Caki2 (cell line): ENCODE measurements around the gene SH3BGRL2. TPM values are rescaled to one million over a fixed set of nuclear protein-coding genes. Genes with fewer than 3 reads are reported as not detected.
"Not testable (repeated sequence)": the region's sequence is repeated elsewhere in the genome, so short reads cannot be mapped to it uniquely, and the experiment has no call there.

ENCODE experiments used
- DNase-seq: peaks from one replicate; pipeline ENCODE4 v3.0.0-alpha.2; 2015; ENCODE audit warnings: low read depth
- in situ Hi-C: cut with HindIII; loops from 2 replicates; pipeline ENCODE4 v1.10.0; 2016; ENCODE audit warnings: low sequenced_read_pairs, low pct_unique_long_range_greater_than_20kb, mixed read lengths
- total RNA-seq: library from RNA; depleted of rRNA; stranded (reverse); fragments of >200 nt; shearing (Covaris generic); gene quantifications from 2 replicates; pipeline ENCODE4 v1.2.3, GENCODE V29; 2014; ENCODE audit warnings: low replicate concordance

The SH3BGRL2 gene
- total RNA-seq, 1 experiment from 2014 or later = 2.2 TPM

DNA sequence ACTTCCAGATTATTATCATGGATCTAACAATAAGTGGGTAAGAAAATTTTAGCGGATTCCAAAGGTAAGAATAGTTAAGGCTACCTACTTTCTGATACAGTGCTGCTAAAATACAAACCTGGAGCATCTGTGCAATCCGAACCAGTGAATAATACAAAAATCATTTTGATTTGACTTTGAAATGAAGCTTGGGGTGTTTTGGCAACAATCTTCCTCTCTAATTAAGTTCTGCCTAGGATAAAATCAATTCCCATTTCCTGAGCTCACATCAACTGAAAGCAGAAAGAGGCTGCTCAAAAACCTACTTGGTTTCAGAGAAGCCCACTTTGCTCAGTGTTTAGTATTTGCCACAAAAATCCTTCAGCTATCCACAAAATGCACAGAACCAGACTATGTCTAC, 18.7 kb upstream of the SH3BGRL2 start:
- in situ Hi-C loops = no loop called here
- no peak for DNase-seq

DNA sequence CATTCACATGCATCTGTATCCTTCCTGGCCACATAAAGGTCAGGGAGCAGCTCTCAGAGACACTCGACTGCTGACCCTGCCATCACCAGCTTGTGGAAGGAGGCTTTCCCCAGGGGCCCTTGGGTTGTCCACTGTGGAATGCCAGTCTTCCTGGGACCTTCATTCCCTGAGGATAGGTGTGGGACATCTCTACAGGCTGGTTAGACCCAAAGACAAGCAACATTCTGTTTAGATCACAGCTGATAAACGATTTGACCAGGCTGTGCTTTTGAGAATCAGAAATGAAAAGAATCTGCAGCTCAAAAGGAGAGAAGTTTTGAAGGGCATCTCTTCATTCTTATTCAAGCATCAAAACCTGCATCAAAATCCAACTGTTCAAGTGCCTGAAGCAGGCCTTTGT, 18.2 kb upstream of the SH3BGRL2 start:
- no peak for DNase-seq
- in situ Hi-C loops = no loop called here

DNA sequence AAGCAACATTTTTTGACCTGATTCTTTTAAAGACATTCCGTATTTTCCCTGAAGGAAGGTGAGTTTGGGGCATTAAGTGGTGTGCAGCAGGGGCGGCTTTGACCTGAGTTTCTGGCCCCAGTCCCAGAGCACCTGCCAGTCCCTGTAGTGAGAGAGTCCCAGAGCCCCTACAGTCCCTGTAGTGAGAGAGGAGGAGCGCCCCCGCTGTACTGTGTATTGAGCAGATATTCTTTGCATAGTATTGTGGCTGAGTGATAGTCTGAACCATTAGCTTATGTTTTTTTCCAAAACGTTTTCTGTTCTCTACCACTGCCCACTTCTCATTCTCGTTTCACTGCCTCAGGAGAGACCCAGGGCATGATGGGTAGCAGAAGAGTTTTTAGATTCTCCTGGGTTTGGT, 17.2 kb upstream of the SH3BGRL2 start:
- DNase-seq = no peak
- in situ Hi-C loops = no loop called here

DNA sequence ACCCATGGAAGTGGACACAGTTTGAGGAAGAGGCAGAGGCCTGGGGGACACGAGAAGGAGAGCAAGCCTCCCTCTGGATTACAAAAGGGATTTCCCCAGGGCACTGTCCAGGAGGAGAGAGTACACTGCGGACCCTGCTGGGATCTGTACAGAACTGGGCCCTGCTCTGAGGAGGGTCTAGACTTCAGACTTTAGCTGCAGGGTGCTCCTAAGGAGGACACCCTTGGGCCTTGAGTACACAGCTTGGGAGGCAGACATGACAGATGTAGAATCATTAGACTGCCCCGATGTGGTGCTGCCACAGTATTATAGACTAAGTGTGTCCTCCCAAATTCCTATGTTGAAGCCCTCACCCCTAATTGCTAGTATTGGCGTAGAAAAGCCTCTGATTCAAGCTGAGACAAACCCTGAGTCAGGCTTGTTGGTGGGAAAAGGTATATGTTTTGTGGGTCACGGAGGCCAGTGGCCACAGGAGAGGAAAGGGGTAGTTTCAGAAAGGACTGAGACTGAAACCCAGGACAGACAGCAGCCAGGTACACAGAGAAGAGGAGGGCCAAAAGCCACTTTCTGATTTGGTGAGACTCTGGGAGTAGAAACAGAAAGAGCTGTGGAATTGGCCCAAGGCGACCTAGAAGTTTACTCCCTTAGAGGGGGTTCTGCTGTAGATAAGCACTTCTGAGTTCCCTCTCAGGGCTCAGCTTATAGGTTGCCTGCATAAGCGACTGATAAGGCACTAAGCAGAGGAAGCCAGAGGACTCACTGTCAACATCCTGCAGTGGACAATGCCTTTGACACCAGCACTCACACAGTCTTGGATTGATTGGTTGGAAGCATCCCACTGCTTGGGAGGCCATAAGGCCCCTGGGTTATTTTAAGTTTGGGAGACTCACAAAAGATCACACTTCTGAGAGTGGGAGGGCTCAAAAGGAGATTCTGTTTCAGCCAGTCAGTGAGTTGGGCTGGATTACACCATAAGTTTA, 16.5 kb upstream of the SH3BGRL2 start:
- in situ Hi-C loops = no loop called here
- no peak for DNase-seq

DNA sequence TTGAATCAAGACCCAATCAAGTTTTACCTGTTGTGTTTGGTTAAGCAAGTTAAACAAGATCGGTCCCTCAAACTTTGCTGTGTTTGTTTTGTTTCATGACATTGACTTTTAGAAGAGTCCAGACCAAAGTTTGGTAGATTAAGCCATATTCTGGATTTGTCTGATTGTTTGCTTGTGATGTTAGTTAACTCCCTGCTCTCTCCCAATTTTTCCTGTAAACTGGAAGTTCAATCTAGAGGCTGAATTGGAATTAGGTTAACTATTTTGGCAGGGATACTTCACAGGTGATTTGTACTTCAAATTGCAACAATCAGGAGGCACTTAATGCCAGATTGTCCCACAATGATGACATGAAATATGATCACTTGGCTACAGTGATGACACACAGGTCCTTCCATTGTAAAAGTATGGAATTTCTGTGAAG, 13.6 kb upstream of the SH3BGRL2 start:
- in situ Hi-C loops = no loop called here

DNA sequence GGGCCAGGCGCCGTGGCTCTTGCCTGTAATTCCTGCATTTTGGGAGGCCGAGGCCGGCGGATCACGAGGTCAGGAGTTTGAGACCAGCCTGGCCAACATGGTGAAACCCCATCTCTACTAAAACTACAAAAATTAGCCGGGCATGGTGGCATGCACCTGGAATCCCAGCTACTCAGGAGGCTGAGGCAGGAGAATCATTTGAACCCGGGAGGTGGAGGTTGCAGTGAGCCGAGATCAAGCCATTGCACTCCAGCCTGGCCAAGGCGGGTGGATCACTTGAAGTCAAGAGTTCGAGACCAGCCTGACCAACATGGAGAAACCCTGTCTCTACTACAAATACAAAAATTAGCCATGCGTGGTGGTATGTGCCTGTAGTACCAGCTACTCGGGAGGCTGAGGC, 12.7 kb upstream of the SH3BGRL2 start:
- DNase-seq, in situ Hi-C loops: not testable (repeated sequence)

More for the DNA sequence above, 13.6 kb upstream of the SH3BGRL2 start:
- no peak for DNase-seq

DNA sequence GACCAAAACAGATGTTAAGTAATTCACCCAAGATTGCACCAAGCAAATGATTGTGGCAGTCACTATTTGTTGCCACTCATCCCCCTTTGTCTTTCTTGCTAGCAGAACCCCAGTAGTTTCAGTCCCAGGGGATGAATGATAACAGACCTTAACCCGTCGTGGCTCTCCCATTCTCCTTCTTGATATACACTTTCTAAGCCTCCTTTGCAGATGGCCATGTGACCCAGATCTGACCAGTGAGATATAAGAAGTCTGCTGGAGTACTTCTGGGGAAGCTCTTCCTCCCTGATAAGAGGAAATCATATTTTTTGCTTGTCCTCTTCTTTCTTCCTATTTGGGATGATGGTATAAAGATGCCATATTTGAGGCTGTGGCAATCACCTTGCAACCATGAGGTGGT, 9.6 kb upstream of the SH3BGRL2 start:
- DNase-seq = no peak
- in situ Hi-C loops = no loop called here

DNA sequence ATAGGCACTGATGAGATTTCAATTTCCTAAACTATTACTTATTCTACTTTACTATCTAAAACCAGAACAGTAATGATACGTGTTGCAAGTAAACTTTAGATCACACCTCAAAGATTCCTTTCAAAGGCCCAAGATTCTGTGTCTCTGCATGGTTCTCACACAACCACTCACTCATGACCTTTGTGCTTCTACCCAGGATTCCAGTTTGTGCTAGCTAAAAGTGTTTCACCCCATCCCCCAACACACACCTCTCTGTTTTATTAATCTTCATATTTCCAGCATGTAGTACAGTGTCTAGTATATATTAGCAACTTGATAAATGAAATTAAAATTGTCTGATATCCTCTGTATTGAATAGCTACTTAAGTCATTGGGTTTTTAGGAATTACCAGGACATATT, 8.8 kb upstream of the SH3BGRL2 start:
- no peak for DNase-seq
- in situ Hi-C loops = no loop called here

DNA sequence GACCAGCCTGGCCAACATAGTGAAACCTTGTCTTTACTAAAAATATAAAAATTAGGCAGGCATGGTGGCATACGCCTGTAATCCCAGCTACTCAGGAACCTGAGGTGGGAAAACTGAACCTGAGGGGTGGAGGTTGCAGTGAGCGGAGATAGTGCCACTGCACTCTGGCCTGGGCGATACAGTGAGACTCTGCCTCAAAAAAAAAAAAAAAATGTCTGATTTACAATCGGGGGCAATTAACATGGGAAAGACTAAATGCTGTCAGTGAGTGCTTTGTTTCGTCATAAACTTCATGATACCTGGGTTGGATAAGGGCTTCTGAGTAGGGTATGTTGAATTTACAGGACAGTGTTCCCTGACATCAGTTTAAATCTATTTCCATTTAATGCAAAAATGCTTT, 8.0 kb upstream of the SH3BGRL2 start:
- in situ Hi-C loops = no loop called here
- DNase-seq = no peak

DNA sequence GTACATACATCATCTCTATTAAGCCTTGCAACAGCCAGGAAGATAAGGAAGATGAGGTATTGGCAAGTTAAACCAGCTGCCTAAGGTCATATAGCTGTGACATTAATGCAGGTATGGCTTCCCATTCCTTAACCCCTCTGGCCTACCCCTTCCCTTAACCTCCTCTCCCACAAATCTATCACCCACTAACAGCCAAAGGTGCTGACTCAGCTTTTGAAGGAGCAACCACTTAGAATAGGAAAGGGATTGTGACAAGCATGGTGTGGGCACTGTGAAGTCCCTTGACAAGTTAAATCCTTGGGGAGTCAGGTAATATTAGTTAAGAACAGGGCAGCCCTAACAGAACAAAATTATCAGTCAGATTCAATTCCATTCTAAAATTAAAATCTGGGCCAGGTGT, 5.4 kb upstream of the SH3BGRL2 start:
- DNase-seq = no peak
- in situ Hi-C loops = no loop called here

DNA sequence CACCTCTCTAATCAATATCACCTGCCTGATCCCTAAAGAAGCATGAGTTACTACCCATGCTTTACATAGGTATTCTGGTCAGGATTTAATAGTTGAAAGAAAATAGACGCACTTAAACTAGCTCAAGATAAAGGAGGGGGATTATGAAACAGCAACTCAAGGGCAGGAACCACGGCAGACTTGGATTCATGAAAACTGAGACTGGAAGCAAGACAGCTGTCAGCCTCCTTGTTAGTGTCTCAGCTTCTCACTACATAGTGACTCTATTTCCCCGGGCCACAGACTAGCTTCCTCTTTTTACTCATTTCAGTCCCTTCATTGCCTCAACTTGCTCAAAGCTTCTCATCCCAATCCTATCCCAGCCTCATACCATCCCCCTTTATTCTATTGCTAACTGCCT, 4.3 kb upstream of the SH3BGRL2 start:
- DNase-seq = no peak
- in situ Hi-C loops = no loop called here

DNA sequence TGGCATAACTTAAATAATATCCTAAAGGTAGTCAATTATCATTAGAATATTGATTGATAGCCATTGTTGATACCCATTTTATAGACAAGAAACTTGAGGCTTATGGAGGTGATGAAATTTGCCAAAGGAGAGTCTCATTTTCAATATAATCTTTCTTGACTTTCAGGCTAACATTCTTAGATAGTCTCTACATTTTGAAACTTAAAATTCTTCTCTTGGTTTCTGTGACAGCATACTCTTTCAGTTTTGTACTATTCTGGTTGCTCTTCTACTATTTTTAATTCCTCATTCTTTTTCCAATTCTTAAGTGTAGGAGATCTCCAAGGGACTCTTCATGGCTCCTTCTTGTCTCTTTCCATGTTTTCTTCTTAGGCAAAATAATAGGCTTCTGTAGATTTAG, 3.7 kb upstream of the SH3BGRL2 start:
- DNase-seq = no peak
- in situ Hi-C loops = no loop called here

DNA sequence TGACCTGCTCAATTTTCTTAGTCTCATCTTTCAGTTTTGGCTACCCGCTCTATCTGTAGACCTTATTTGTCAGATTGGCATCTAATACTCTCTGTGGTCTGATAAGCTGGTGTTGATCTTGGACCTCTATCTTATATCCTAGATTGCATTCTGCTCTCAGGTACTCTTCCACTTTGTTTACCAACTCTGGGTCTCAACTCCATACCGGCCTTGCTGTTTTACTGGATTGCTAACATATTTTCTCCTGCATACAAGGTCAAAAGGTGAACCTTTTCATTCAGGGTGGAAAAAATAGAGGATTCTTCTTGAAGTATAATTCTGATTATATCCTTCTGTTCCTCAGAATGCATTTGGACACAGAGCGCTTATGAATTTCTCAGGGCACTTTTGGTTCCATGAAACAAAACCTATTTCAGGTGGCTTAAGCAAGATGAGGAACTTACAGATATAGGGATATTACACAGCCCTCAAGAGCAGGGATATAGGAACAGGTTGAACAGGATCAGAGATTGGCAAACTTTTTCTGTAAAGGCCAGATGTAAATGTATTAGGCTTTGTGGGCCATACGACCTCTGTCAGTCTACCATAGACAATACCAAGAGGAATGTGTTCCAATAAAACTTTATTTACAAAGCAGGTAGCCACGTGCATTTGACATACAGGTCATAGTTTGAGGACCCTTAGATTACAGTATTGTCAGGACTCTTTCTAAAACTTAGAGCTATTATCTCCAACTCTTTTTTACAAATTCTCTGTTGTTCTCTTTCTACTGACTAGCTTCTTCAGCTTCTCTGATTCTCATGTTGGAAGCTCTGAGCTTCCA, 2.5 kb upstream of the SH3BGRL2 start:
- in situ Hi-C loops = no loop called here
- DNase-seq = no peak

DNA sequence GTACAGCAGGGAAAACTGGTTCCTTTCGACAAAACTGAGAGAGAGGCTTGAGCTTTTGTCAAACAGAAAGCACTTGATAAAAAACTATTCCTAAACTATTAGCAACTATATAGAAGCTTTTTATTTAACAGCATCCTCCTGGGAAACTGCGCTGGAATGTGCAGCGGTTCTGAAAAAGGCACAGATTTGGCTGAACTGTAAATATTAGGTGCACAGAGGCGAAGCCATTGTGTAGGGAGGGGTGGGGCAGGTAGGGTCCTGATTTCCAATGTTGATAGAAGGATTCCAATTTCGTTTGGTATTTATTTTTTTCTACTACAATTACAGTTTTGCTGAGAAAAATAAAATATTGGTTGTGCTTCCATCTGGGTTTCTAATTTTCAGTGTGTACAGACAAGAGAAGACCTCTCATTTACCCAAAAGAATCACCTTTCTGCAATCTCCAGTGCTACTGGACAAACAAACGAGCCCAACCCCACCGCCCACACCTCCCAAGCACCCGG, 698 bp upstream of the SH3BGRL2 start:
- in situ Hi-C loops = no loop called here
- no peak for DNase-seq

DNA sequence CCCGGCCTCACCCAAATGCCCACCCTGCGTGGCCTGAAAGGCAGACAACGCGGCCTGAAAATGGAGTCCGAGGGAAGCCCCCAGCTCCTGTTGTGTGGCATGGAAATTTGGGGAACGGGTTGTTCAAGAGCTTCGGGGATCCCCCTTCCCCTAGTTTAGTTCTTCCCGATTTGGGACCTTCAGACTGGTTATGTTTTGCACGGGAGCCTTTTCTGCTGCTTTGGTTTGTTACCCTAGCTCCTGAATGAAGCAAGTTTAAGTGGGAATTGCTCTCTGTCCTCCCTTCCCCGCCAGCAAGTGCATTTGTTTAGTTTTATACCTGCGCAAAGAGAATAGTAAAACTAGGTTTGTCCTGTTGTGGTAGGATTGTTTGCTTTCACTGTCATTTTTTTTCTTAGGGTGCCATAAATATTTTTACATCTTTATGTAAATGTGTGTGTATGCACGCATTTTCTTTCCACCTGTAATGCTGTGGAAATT, 604 bp downstream of the SH3BGRL2 start:
- in situ Hi-C loops = no loop called here
- peak; percentile 5 for DNase-seq

DNA sequence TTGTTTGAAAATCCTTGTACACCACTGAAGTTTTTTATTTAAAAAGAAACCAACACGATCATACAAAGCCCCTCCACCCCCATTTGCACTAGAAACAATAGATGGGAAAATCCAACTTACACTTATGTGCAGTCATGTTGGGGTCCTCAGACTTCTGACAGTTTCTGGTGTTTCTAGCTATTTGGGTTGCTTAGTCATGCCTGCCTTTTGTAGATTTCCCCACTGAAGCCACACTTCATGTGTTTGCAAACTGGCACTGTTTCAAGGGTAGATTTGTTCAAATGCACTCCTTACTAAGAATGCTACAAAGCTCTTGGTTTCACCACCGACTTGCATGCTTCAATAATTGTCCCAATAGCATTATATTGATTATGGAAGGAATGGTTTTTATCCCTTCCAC, 1.5 kb downstream of the SH3BGRL2 start:
- DNase-seq = no peak
- in situ Hi-C loops = no loop called here

DNA sequence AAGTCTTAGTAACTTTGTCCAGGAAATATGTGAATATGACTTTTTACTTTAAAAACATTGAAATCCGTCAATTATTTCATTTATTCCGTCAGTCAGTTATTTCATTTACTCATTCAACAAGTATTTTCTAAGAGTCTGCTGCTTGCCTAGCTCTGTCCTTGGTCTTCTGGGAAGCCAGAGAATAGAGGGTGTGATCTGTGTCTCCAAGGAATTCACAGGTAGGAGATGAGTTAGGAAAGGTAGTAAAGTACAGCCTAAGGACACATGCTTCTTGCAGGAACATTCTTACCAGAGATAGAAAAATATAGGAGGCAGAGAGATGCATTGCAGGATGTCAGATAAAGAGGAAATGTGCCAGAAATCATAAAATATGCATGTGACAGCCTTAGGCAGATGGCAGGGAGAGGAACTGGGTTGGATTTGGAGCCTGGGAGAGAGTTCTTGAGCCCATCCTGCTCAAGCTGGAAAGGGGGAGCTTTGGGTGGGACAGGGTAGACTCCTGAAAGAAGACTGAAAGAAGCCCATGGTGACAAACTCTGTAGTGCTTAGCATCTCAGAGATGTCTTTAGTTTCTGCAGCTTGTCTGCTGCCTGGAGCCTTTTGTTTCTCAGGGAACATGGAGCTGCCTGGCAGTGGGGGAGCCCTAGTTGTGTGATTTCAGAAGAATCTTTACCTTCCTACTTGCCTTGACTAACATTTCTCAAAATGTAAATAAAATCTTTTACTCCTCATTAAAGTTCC, 3.5 kb downstream of the SH3BGRL2 start:
- in situ Hi-C loops = no loop called here
- DNase-seq = no peak

DNA sequence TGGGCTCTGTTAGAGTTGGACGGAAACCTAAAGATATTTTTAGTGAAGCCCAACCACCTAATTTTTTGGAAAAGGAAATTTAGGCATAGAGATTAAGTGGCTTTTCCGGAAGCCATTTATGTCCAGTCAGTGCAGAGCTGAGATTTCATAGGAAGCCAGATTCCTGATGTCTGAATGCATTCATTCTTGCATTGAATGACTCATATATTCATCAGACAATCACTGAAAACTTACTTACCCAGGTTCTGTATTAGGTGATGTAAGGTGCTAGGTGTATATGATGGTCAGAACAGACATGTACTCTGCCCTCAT, 4.1 kb downstream of the SH3BGRL2 start:
- DNase-seq = no peak
- in situ Hi-C loops = no loop called here
